GM21447 (cell line): ENCODE results near the gene MTCL1.
A peak's percentile ranks its signal among the peaks of the same experiment; 100 is the strongest.

ENCODE experiments used
- ATAC-seq: cut with Tn5 transposase; IDR thresholded peaks from one replicate; pipeline ENCODE4 v1.9.1; 2021; ENCODE audit not compliant: unreplicated experiment

The MTCL1 gene

GRCh38 chr18:8686611-8687010, 18.7 kb upstream of the MTCL1 start:
- ATAC-seq = no peak

- ATAC-seq = no peak
Observed at GRCh38 chr18:8688216-8688800, 17.0 kb upstream of the MTCL1 start.

GRCh38 chr18:8688816-8689215, 16.5 kb upstream of the MTCL1 start:
- no peak for ATAC-seq

- no peak for ATAC-seq
Observed at GRCh38 chr18:8689517-8689916, 15.8 kb upstream of the MTCL1 start.

- no peak for ATAC-seq
Observed at GRCh38 chr18:8694891-8695290, 10.5 kb upstream of the MTCL1 start.

- peak; percentile 82 for ATAC-seq
Observed at GRCh38 chr18:8695932-8696517, 9.3 kb upstream of the MTCL1 start.

- ATAC-seq = peak; percentile 49
Observed at GRCh38 chr18:8696749-8697211, 8.6 kb upstream of the MTCL1 start.

GRCh38 chr18:8699126-8699525, 6.2 kb upstream of the MTCL1 start:
- ATAC-seq = no peak

- no peak for ATAC-seq
Observed at GRCh38 chr18:8699948-8700347, 5.4 kb upstream of the MTCL1 start.

- no peak for ATAC-seq
Observed at GRCh38 chr18:8701546-8702118, 3.7 kb upstream of the MTCL1 start.

GRCh38 chr18:8702668-8703067, 2.7 kb upstream of the MTCL1 start:
- ATAC-seq = no peak

GRCh38 chr18:8703092-8703709, 2.2 kb upstream of the MTCL1 start:
- no peak for ATAC-seq

GRCh38 chr18:8703781-8704301, 1.5 kb upstream of the MTCL1 start:
- ATAC-seq = no peak

GRCh38 chr18:8704361-8705237, 757 bp upstream of the MTCL1 start:
- peak; percentile 78 for ATAC-seq

GRCh38 chr18:8705961-8706790, 820 bp downstream of the MTCL1 start:
- no peak for ATAC-seq

- ATAC-seq = no peak
Observed at GRCh38 chr18:8706791-8707555, 1.6 kb downstream of the MTCL1 start.

- no peak for ATAC-seq
Observed at GRCh38 chr18:8707556-8708300, 2.4 kb downstream of the MTCL1 start.

- ATAC-seq = no peak
Observed at GRCh38 chr18:8708670-8709069, 3.3 kb downstream of the MTCL1 start.
